Ovary (tissue), 9 donors: ENCODE data around the gene PRTFDC1. TPM values are rescaled to one million over a fixed set of nuclear protein-coding genes. Genes with fewer than 3 reads are reported as not detected.

Source experiments
- DNase-seq, 5 donors: peaks; one replicate each; pipeline ENCODE4 v3.0.0-alpha.2; 2019 to 2020
- H3K27ac ChIP-seq, 2 donors: fragments of 200-600 bp; one replicate each; pipeline versions ENCODE4 v1.5.1 to v1.8.0; 2019 to 2022
- H3K27me3 ChIP-seq: fragments of 200-600 bp; one replicate; pipeline ENCODE4 v1.8.0; 2022
- H3K36me3 ChIP-seq: fragments of 200-600 bp; sonication (generic); one replicate; pipeline ENCODE4 v1.5.1; 2019
- H3K4me1 ChIP-seq: one replicate; pipeline ENCODE4 v1.8.1; 2013; ENCODE audit warnings: mild to moderate bottlenecking, moderate library complexity; ENCODE audit not compliant: insufficient read depth
- H3K4me3 ChIP-seq: fragments of 200-600 bp; sonication (generic); one replicate; pipeline ENCODE4 v1.5.1; 2017
- H3K9me3 ChIP-seq, 2 donors: fragments of 200-600 bp in 1 of 2; sonication (generic) in 1 of 2; one replicate each; pipeline versions ENCODE4 v1.5.1 to v1.8.1; 2013 to 2019; ENCODE audit warnings: mild to moderate bottlenecking in 1 of 2, moderate library complexity in 1 of 2
- EP300 ChIP-seq: sonication (generic); formaldehyde crosslinking; IDR thresholded peaks from one replicate; pipeline ENCODE4 v1.6.1; 2017; ENCODE audit warnings: antibody characterized with exemption
- POLR2A ChIP-seq: fragments of 450-650 bp; IDR thresholded peaks from one replicate; pipeline ENCODE4 v1.6.1; 2017; ENCODE audit warnings: antibody characterized with exemption, mild to moderate bottlenecking, moderate library complexity
- WGBS, 3 donors: extraction: QIAGEN DNeasy Blood & Tissue Kit in 1 of 3; methylation state at CpG; one replicate each; pipeline versions ENCODE4 v1.1.5 to v1.1.7; 2013 to 2017; 5-methylcytosine and 5-hydroxymethylcytosine counted together
- intact Hi-C, 4 donors: fragments of 100-400 bp; cut with DNase I; formaldehyde crosslinking; loops; one replicate each; pipeline versions ENCODE4 v1.11.0 to v1.15.1; 2022 to 2023
- polyA plus RNA-seq, 2 donors: library from polyadenylated mRNA; stranded (reverse); fragments of 200-250 nt in 1 of 2; fragments of 350-450 nt in 1 of 2; fragmentation: Illumina TruSeq in 1 of 2; extraction: RNeasy Lipid Tissue Mini Kit (QIAGEN cat#74804) in 1 of 2; gene quantifications; one replicate each; pipeline ENCODE4 v1.2.3, GENCODE V29; 2013 to 2014
- total RNA-seq, 7 donors: library from RNA; depleted of rRNA in 2 of 7; stranded (reverse); fragments of >200 nt in 2 of 7; fragmentation: NEBNext Ultra II Directional in 3 of 7; extraction: Animal tissue kit (Norgen Biotek cat#: 25700) in 3 of 7; gene quantifications; one replicate each; pipeline versions ENCODE4 v1.1.0 to v1.2.4, GENCODE V29; 2016 to 2023
- TF ChIP-seq, protein P1 (sequence below), 3 donors: fragments of 450-650 bp in 2 of 3; fragments of 200-600 bp in 1 of 3; IDR thresholded peaks; one replicate each; pipeline versions ENCODE4 v1.5.1 to v1.8.0; 2016 to 2022; ENCODE audit warnings: antibody characterized with exemption in 3 of 3, mild to moderate bottlenecking in 1 of 3
- donor health status: DM: no; HTN: no; CAD: no; lungs with moderate emphysema.
- donor health status: DM: no; HTN: no; CAD: no.
- donor health status: Bipolar disorder and iron deficiency.
- donor health status: DM: yes; HTN: yes; CAD: no.
- donor health status: DM: no; HTN: no; CAD: no.
- donor health status: DM: yes; HTN: yes; CAD: no.

Gene PRTFDC1
- total and polyA plus RNA-seq, 9 donors, result 12.6 to 21.3 (median 14.7) TPM

DNA sequence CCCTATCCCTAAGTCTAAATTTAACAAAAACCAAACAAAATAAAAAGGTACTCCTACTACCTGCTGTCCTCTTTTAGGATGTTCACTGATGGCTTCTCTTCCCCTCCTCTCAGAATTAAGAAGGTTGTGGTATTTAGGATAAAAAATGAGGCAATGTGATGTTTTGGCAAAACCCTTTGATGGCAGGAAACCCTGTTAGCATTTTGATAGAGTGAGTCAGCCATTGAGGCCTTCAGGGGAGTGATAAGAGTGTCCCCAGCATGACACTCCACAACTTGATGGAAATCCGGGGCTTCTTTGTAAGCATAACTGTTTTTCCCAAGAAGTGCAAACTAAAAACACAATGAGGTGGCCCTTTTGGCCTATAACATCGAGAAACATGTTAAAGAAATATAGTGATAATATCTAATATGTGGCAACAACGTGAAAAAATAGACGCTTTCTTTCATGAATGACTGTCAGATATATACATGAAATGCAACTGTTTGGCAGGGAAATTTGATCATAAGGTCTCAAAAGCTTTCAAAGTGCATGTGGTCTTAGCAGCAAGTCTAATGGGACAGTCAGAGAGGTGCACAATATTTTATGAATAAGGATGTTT is 55.0 kb downstream of the PRTFDC1 start:
- Histone ChIP-seq H3K27ac (peak overlapping the region in 1 of 2 donors; percentile 34), H3K9me3 (no peaks in the 10 kb centered on the region), H3K4me1 (peaks cover 10% of the 10 kb centered on the region), H3K36me3 (no peaks in the 10 kb centered on the region), H3K27me3 (no peaks in the 10 kb centered on the region), H3K4me3 (no peak overlapping the region)
- intact Hi-C loops, result no loop called here
- DNase-seq, result no peak
- WGBS, 3 donors, result 16 to 37% (median 20%) methylated on average over 4 of the region's 4 CpGs
- TF ChIP-seq EP300, result no peak
- TF ChIP-seq, protein P1, sequence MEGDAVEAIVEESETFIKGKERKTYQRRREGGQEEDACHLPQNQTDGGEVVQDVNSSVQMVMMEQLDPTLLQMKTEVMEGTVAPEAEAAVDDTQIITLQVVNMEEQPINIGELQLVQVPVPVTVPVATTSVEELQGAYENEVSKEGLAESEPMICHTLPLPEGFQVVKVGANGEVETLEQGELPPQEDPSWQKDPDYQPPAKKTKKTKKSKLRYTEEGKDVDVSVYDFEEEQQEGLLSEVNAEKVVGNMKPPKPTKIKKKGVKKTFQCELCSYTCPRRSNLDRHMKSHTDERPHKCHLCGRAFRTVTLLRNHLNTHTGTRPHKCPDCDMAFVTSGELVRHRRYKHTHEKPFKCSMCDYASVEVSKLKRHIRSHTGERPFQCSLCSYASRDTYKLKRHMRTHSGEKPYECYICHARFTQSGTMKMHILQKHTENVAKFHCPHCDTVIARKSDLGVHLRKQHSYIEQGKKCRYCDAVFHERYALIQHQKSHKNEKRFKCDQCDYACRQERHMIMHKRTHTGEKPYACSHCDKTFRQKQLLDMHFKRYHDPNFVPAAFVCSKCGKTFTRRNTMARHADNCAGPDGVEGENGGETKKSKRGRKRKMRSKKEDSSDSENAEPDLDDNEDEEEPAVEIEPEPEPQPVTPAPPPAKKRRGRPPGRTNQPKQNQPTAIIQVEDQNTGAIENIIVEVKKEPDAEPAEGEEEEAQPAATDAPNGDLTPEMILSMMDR (IDR thresholded peaks at IDR 0.05), result no peak
- TF ChIP-seq POLR2A, result no peak

DNA sequence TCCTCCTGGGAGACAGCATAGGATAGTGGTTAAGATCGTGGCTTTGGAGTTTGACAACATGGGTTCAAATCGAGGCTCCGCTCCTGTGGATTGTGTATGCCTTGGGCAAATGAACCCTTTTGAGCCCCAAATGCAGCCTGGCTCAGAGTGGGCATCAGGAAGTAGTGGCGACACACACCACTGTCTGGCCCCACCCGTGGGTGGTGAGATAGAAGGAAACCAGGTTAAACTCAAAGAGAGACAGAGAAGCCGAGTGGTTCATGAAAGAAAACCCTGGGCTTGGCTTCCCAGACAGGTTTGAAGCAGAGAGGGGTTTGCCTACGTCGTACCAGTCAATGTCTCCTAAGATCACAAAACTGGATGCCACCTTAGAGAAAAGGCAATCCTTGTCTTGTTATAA is 57.7 kb downstream of the PRTFDC1 start:
- WGBS, 3 donors, result 89 to 95% (median 94%) methylated on average over 8 of the region's 8 CpGs
- no peak overlapping the region for H3K4me3 ChIP-seq

DNA sequence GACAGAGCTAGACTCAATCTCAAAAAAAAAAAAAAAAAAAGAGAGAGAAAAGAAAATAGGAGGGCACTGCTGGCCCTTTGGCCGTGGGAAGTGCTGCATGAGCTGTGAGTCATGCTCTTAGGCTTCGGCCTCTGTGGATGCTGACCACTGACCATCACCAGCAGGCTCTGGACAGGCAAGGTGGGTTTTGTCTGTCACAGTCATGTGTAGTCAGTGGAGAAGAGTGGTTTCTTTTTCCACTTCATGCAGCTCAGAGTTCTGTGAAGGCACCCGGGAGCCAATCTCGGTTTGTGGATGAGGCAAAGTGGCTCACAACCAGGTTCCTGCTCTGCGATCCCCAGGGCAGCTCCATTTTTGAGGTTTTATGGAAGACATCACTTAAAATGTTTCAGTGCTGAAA is 58.1 kb downstream of the PRTFDC1 start:
- Histone ChIP-seq H3K36me3 (no peaks in the 10 kb centered on the region), H3K4me1 (peaks cover 2% of the 10 kb centered on the region), H3K27me3 (no peaks in the 10 kb centered on the region), H3K9me3 (no peaks in the 10 kb centered on the region), H3K4me3 (no peak overlapping the region), H3K27ac (no peak overlapping the region)
- TF ChIP-seq POLR2A, result no peak
- TF ChIP-seq, protein P1 (IDR thresholded peaks at IDR 0.05), result no peak
- no peak for TF ChIP-seq EP300
- intact Hi-C loops, result no loop called here
- no peak for DNase-seq
- 58 to 73% (median 60%) methylated on average over 5 of the region's 5 CpGs for WGBS, 3 donors

More for the DNA sequence above, 57.7 kb downstream of the PRTFDC1 start:
- TF ChIP-seq, protein P1 (IDR thresholded peaks at IDR 0.05), result no peak
- TF ChIP-seq POLR2A (no peak), EP300 (no peak)
- Histone ChIP-seq H3K4me1 (peaks cover 2% of the 10 kb centered on the region), H3K9me3 (no peaks in the 10 kb centered on the region), H3K27ac (no peak overlapping the region), H3K27me3 (no peaks in the 10 kb centered on the region), H3K36me3 (no peaks in the 10 kb centered on the region)
- no peak for DNase-seq
- intact Hi-C loops, result no loop called here

DNA sequence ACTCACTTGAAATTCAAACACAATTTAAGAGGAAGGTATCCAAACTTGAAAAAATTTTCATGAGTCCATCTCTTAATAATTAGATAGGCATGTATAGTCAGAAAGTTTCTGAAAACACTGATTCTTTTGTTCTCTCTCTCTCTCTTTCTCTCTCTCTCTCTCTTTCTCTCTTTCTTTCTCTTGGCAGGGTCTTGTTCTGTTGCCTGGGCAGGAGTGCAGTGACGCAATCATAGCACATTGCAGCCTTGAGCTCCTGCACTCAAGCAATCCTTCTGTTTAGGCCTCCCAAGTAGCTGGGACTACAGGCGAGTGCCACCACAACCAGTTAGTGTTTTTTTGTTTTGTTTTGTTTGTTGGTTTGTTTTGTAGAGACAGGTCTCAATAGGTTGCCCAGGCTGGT is 59.3 kb downstream of the PRTFDC1 start:
- Histone ChIP-seq H3K36me3 (no peaks in the 10 kb centered on the region), H3K27ac (no peak overlapping the region), H3K27me3 (no peaks in the 10 kb centered on the region), H3K9me3 (no peaks in the 10 kb centered on the region), H3K4me1 (peaks cover 2% of the 10 kb centered on the region), H3K4me3 (no peak overlapping the region)
- no peak for DNase-seq
- 79 to 98% (median 96%) methylated on average over 2 of the region's 2 CpGs for WGBS, 3 donors
- intact Hi-C loops, result no loop called here
- TF ChIP-seq, protein P1 (IDR thresholded peaks at IDR 0.05), result no peak
- no peak for TF ChIP-seq EP300
- no peak for TF ChIP-seq POLR2A
